ENCODE data around the gene ZYG11B. TPM values are rescaled to one million over a fixed set of nuclear protein-coding genes. Genes with fewer than 3 reads are reported as not detected.

ZYG11B gene
- polyA plus RNA-seq, 1 donor (not counting 4 experiments of a cell fraction or from before 2014, with no cell fraction given), result 13.4 TPM

DNA sequence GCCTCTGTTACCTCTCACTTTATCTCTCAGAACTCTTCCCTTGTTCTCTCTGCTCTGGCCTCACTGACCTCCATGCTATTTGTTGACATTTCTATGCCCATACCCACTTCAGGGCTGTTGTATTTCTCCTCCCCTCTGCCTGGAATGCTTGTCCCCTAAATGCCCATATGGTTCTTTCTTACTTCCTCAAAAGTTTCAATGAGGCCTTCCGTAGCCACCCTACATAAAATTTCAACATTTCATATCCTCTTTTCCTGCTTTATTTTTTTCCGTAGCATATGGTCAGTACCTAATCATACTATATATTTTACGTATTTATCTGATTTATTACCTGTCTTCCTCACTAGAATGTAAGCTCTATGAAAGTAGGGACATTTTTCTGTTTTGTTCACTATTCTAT lies 69.2 kb downstream of the ZYG11B start:
- H3K4me1 ChIP-seq (ENCODE audit: control insufficient read depth, extremely low read depth, insufficient read depth, low read length), result no peaks in the 10 kb centered on the region
- H3K27ac ChIP-seq (ENCODE audit: control insufficient read depth, insufficient read depth, low read length), result no peak overlapping the region
- no peak for DNase-seq (ENCODE audit: low read depth, low spot score)
- no peak overlapping the region for H3K9ac ChIP-seq (ENCODE audit: control insufficient read depth, extremely low read depth, insufficient read depth, low read length)
- no peak overlapping the region for H3K4me3 ChIP-seq (ENCODE audit: control insufficient read depth in 2 of 3, extremely low read depth in 1 of 3, insufficient read depth in 2 of 3, low read depth in 1 of 3, low read length in 3 of 3)
- H3K36me3 ChIP-seq (ENCODE audit: control insufficient read depth in 2 of 2, extremely low read depth in 1 of 2, insufficient read depth in 2 of 2, low read length in 2 of 2), result no peaks in the 10 kb centered on the region
- H3K27me3 ChIP-seq (ENCODE audit: control insufficient read depth, extremely low read depth, insufficient read depth, low read length), result no peaks in the 10 kb centered on the region
- H4K20me1 ChIP-seq (ENCODE audit: control insufficient read depth, extremely low read depth, insufficient read depth, low read length), result peaks cover 2% of the 10 kb centered on the region
- H3K9me1 ChIP-seq (ENCODE audit: control insufficient read depth, extremely low read depth, insufficient read depth, low read length), result no peaks in the 10 kb centered on the region
- no peak overlapping the region for H3K4me2 ChIP-seq (ENCODE audit: control insufficient read depth, extremely low read depth, insufficient read depth, low read depth, low read length)
- dilution Hi-C loops (cut with MboI; ENCODE audit: extremely low pct_ligation_motif_present, low sequenced_read_pairs), result no loop called here
- H3K79me2 ChIP-seq (ENCODE audit: control insufficient read depth, insufficient read depth, low read length), result no peaks in the 10 kb centered on the region
- H2AFZ ChIP-seq (ENCODE audit: control insufficient read depth, low read length), result no peak overlapping the region
- TF ChIP-seq EZH2 (IDR thresholded peaks at IDR 0.05; ENCODE audit: low read length), result no peak
- TF ChIP-seq, protein P1, sequence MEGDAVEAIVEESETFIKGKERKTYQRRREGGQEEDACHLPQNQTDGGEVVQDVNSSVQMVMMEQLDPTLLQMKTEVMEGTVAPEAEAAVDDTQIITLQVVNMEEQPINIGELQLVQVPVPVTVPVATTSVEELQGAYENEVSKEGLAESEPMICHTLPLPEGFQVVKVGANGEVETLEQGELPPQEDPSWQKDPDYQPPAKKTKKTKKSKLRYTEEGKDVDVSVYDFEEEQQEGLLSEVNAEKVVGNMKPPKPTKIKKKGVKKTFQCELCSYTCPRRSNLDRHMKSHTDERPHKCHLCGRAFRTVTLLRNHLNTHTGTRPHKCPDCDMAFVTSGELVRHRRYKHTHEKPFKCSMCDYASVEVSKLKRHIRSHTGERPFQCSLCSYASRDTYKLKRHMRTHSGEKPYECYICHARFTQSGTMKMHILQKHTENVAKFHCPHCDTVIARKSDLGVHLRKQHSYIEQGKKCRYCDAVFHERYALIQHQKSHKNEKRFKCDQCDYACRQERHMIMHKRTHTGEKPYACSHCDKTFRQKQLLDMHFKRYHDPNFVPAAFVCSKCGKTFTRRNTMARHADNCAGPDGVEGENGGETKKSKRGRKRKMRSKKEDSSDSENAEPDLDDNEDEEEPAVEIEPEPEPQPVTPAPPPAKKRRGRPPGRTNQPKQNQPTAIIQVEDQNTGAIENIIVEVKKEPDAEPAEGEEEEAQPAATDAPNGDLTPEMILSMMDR (optimal IDR thresholded peaks at IDR 0.05 in 1 of 3, IDR thresholded peaks at IDR 0.05 in 1 of 3, conservative IDR thresholded peaks at IDR 0.05 in 1 of 3; ENCODE audit: extremely low read depth in 1 of 3, insufficient read depth in 2 of 3, low read length in 3 of 3), result no peak
- H3K9me3 ChIP-seq (ENCODE audit: control insufficient read depth, low read depth, low read length), result no peaks in the 10 kb centered on the region
- FAIRE-seq, result no peak

- dilution Hi-C loops (cut with MboI; ENCODE audit: extremely low pct_ligation_motif_present, low sequenced_read_pairs), result no loop called here
- DNase-seq (ENCODE audit: low read depth, low spot score) (no peak), FAIRE-seq (no peak)
- no peak overlapping the region for H3K4me2 ChIP-seq (ENCODE audit: control insufficient read depth, extremely low read depth, insufficient read depth, low read depth, low read length)
- no peaks in the 10 kb centered on the region for H3K27me3 ChIP-seq (ENCODE audit: control insufficient read depth, extremely low read depth, insufficient read depth, low read length)
- H3K9me1 ChIP-seq (ENCODE audit: control insufficient read depth, extremely low read depth, insufficient read depth, low read length), result no peaks in the 10 kb centered on the region
- H2AFZ ChIP-seq (ENCODE audit: control insufficient read depth, low read length), result no peak overlapping the region
- no peak for TF ChIP-seq EZH2 (IDR thresholded peaks at IDR 0.05; ENCODE audit: low read length)
- TF ChIP-seq, protein P1 (optimal IDR thresholded peaks at IDR 0.05 in 1 of 3, IDR thresholded peaks at IDR 0.05 in 1 of 3, conservative IDR thresholded peaks at IDR 0.05 in 1 of 3; ENCODE audit: extremely low read depth in 1 of 3, insufficient read depth in 2 of 3, low read length in 3 of 3), result no peak
- peaks cover 0 to 2% of the 10 kb centered on the region in 2 experiments for H3K36me3 ChIP-seq (ENCODE audit: control insufficient read depth in 2 of 2, extremely low read depth in 1 of 2, insufficient read depth in 2 of 2, low read length in 2 of 2)
- no peak overlapping the region for H3K27ac ChIP-seq (ENCODE audit: control insufficient read depth, insufficient read depth, low read length)
- no peaks in the 10 kb centered on the region for H3K4me1 ChIP-seq (ENCODE audit: control insufficient read depth, extremely low read depth, insufficient read depth, low read length)
- no peaks in the 10 kb centered on the region for H3K79me2 ChIP-seq (ENCODE audit: control insufficient read depth, insufficient read depth, low read length)
- H3K9ac ChIP-seq (ENCODE audit: control insufficient read depth, extremely low read depth, insufficient read depth, low read length), result no peak overlapping the region
- H3K9me3 ChIP-seq (ENCODE audit: control insufficient read depth, low read depth, low read length), result no peaks in the 10 kb centered on the region
- H4K20me1 ChIP-seq (ENCODE audit: control insufficient read depth, extremely low read depth, insufficient read depth, low read length), result peaks cover 2% of the 10 kb centered on the region
- no peak overlapping the region for H3K4me3 ChIP-seq (ENCODE audit: control insufficient read depth in 2 of 3, extremely low read depth in 1 of 3, insufficient read depth in 2 of 3, low read depth in 1 of 3, low read length in 3 of 3)
These were observed 72.1 kb downstream of the ZYG11B start for GRCh38 chr1:52798331-52798730.

Data from keratinocyte (primary cell).